HT-29 (cell line): ENCODE data around the gene D2HGDH. TPM values are rescaled to one million over a fixed set of nuclear protein-coding genes. Genes with fewer than 3 reads are reported as not detected.
A peak's percentile ranks its signal among the peaks of the same experiment; 100 is the strongest.

Experiments
- DNase-seq: peaks from one replicate; pipeline ENCODE4 v3.0.0-alpha.2; 2015; ENCODE audit warnings: low spot score
- total RNA-seq: library from RNA; depleted of rRNA; stranded (reverse); fragments of >200 nt; shearing (Covaris generic); gene quantifications from 2 replicates; pipeline ENCODE4 v1.2.3, GENCODE V29; 2014; rRNA removed

Gene D2HGDH
- total RNA-seq: 50.3 and 53.7 TPM in 2 replicates

- peak; percentile 92 for DNase-seq
These were observed at the start of gene D2HGDH for GRCh38 chr2:241734467-241735208. D2HGDH (plus strand) TSS chr2:241734630; CDS start chr2:241735225, 595 bp downstream.

- DNase-seq: no peak
These were observed 48.1 kb upstream of the D2HGDH start for GRCh38 chr2:241686324-241686649.

DNA sequence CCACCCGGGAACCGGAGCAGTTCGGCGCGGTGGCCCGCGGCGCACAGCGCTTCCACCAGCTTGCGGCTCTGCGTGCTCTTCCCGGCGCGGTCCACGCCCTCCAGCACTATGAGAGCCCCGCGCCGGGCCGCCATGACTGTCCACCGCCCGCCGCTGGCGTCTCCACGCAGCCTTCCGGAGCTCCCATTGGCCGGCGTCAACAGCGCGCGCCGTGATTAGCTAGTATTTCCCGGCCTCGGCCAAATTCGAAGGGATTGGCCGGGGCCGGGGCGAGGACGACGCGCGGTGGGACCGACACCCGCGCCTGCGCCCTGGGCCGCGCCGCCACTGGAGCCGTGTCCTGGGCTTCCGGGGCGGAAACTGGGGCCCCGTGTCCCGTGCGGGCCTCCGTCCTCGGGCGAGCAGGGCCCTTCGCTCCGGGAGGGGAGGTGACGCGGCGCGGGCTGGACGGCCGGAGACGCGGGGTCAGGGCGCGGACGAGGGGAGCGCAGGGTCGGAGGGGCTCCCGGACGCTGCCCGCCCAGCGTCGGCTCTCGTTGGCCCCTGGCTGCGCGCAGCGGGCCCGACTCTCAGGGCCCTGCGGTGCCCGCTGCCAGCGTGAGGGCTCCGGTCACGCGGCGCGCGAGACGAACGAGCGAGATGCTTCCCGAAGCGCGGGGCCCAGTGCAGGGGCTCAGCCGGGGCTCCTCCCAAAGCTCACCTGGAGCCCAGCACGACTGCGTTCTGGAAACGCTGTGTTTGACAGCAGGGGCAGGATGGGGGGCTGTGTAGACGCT, 47.6 kb upstream of the D2HGDH start, which contains the start of gene DTYMK:
DTYMK (minus strand) TSS at position 166 of the 776 bp plus-strand sequence; CDS start at position 134, 32 bp downstream.
- peak; percentile 97 for DNase-seq

DNA sequence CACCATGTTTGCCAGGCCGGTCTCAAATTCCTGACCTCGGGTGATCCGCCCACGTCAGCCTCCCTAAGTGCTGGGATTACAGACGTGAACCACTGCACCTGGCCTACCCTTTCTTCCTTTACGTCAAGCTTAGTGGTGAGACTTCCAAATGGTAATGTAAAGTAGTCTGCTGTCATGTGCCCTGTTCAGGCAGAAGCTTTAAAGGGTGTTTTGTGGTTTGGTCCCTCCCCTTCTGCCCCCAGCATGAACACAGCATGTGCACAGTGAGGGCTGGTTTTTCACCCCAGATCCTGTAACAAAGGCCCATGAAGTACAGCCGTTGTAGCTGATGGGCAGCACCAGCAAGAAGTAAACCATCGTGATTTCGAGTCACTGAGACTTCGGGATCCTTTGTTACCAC, 45.1 kb upstream of the D2HGDH start:
- no peak for DNase-seq

GRCh38 chr2:241690202-241690717, 44.2 kb upstream of the D2HGDH start:
- DNase-seq: no peak

GRCh38 chr2:241692448-241692847, 42.0 kb upstream of the D2HGDH start:
- DNase-seq: no peak

DNA sequence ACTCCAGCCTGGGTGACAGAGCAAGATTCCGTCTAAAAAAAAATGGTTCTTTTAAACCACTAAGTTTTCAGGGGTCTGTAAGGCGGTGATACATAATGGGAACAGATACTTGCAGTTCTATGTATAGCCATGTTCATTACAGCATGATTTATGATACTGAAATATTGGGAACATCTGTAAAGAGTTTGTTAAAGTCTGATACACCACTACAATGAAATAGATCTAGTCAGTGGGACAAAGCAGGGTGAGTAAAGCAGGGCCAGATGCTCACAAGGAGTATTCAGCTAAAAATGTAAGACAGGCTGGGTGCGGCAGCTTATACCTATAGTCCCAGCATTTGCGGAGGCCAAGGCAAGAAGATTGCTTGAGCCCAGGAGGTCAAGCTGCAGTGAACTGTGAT, 38.8 kb upstream of the D2HGDH start:
- no peak for DNase-seq

DNA sequence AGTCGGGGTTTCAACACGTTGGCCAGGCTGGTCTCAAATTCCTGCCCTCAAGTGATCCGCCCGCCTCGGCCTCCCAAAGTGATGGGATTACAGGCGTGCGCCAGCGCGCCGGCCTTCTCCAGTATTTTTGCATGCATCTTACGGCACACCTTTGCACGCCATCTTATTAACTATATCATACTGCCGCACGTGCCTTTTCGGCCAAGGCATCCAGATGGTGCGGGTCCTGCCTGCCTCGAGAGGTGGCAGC, 33.4 kb upstream of the D2HGDH start:
- no peak for DNase-seq

DNA sequence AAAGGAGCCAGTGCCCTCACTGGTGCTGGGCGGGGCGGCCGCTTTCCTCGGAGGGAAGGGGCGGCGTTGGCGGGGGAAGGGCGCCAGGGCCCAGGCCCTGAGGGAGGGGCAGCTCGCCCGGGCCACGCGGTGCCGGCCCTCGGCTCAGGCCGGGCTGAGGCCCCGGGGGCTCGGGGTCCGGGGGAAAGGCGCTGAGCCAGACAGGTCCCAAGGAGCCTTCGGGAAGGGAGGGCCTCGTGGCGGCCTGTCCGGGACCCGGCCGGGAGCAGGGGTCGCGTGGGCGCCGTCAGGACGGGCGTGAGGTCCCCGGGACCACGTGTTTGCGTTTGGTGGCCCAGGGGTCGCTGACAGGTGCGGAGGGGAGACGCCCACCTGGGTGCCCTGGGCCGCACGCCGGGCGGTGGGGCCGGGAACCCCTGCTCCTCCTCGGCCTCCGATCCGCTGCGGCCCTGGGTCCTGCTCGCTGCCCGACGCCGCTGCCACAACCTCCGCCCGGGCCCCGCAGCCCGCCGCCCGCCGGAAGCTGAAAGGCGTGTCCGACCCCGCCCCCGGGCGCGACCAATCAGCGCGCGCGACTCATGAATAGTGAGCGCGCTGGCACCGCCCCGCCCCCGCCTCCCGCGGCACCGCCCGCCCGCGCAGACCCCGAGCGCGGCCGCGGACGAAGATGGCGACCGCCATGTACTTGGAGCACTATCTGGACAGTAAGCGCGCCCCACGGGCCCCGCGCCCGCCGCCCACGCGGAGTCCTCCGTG, 32.9 kb upstream of the D2HGDH start, which contains the start of gene ING5:
ING5 (plus strand) TSS at position 641 of the 756 bp plus-strand sequence; CDS start at position 668, 27 bp downstream.
- peak; percentile 94 for DNase-seq

- DNase-seq: peak; percentile 88
These were observed 32.0 kb upstream of the D2HGDH start for GRCh38 chr2:241702155-241703031.

DNA sequence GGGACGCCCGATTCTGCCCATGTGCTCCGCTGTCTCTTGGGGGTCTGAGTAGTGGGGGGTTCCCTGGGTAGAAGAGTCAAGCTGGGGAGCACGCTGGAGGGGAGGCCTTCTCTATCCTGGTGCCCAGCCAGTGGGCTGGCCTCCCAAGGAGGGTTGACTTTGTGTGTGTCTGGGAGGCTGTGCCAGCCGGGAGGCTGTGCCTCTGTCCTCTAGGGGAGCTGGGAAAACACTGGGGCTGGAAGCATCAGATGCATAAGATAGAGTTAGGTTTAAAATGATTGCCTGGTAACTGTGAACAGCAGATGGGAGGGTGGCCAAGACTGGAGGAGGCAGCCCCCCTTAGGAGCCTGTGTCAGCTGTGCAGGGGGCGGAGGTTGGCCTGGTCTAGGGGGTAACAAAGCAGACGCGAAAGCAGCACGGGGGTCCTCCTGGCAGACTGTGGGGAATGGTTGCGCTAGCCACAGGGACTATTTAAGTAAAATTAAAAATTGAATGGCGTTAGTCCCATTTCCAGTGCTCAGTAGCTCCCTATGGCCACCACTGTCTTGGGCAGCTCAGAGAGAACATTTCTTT, 31.3 kb upstream of the D2HGDH start:
- DNase-seq: no peak

DNA sequence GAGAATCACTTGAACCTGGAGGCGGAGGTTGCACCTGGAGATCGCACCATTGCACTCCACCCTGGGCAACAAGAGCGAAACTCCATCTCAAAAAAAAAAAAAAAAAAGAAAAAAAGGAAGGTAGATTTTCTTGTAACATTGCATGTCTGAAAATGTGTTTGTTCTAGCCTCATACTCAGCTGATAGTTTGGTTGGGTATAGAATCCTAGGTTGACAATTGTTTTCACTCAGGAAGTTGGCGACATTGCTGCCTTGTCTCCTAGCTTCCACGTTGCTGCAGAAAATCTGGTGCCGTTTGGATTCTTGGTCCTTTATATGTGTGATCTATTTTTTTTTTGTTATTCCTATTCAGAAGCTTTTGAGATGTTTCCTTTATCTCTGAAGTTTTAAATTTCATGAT, 27.9 kb upstream of the D2HGDH start:
- DNase-seq: no peak

GRCh38 chr2:241708879-241709278, 25.6 kb upstream of the D2HGDH start:
- DNase-seq: no peak

DNA sequence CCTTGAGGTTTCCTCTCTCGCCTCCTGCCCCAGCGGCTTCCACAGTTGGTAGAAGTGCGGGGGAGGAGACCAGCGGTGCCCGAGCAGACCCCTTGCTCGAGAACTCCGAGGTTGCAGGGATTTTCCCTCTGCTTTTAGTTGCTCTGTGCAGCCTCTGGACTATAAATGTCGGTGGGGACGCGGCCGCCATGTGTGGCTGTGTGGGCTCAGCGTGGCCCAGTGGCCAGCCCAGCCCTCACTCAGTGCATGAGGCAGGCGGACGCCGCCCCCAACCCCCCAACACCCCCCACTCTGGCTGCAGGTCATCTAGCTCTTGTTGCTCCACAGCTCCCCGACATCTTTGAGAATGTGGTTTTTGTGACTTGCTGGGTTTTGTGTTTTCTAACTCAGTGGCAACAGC, 15.3 kb upstream of the D2HGDH start:
- DNase-seq: no peak

GRCh38 chr2:241720099-241720498, 14.3 kb upstream of the D2HGDH start:
- DNase-seq: no peak

DNA sequence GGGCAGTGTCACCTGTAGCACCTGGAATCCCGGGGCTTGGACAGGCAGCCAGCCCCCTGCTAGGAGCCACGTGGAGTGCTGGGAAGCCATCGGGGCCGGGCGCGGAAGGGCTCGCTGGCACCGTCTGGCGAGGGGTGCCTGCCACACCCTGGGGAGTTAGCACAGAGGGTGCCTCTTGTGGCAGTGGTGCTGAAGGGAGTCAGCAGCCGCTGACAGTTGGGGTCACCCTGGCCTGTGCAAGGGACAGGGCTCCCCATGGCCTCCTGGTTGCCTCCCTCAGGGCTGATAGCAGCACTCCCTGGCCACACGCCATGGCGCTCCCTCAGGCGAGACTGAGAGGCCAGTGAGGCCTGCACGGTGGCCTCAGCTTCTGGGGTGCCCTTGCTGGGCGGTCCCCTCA, 13.9 kb upstream of the D2HGDH start:
- no peak for DNase-seq

DNA sequence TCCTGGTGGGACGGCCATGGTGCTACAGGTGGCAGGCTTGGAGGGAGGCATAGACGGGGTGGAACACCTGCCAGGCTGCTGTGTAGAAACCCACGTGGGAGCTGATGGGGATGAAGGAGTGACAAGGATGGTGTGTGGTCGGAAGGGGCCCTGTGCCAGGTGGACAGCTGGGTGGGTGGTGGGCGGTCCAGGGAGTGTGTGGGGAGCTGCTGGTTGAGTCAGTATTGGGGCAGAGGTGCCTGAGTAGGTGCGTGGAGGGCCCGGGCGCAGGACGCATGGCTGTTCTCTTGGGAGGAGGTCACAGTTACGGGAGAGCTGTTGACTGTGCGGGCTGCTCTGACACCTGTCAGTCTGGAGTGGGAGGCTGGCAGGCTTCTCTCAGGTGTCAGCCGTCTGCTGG, 12.6 kb upstream of the D2HGDH start:
- DNase-seq: no peak

- no peak for DNase-seq
These were observed 11.5 kb upstream of the D2HGDH start for GRCh38 chr2:241722896-241723454.

- no peak for DNase-seq
These were observed 10.0 kb upstream of the D2HGDH start for GRCh38 chr2:241724259-241724974.
